CD4-positive, alpha-beta T cell (primary cell): ENCODE results near the gene PAPPA. TPM values are rescaled to one million over a fixed set of nuclear protein-coding genes. Genes with fewer than 3 reads are reported as not detected.

Source experiments
- ATAC-seq: fragments of 200-7000 bp; cut with Tn5 transposase; one replicate; pipeline ENCODE4 v1.10.0; 2022; ENCODE audit warnings: mild to moderate bottlenecking; ENCODE audit not compliant: poor library complexity
- CTCF ChIA-PET: fragments of 350-600 bp; sonication (Branson Sonifier 250); formaldehyde crosslinking; loops from one replicate; lab custom pipeline; 2021; ENCODE audit warnings: antibody characterized with exemption, inconsistent platforms; lab: Charles Lee
- POLR2A ChIA-PET: fragments of 350-600 bp; sonication (Branson Sonifier 250); formaldehyde crosslinking; loops from one replicate; lab custom pipeline; 2021; ENCODE audit warnings: antibody characterized with exemption, inconsistent platforms; lab: Charles Lee
- DNase-seq, 14 experiments: peaks; one replicate each; pipeline ENCODE4 v3.0.0-alpha.2; 2013 to 2020; ENCODE audit warnings: mixed read lengths in 2 of 14
- H3K27ac ChIP-seq, 2 donors: one replicate each; pipeline versions ENCODE4 v1.5.1 to v1.7.0; 2013; ENCODE audit warnings: low read length in 2 of 2, low read depth in 1 of 2, mild to moderate bottlenecking in 1 of 2
- H3K27me3 ChIP-seq, 2 experiments: 1 replicate in 1 of 2; 2 replicates in 1 of 2; pipeline versions ENCODE4 v1.6.1 to v1.7.0; 2013; ENCODE audit warnings: low read length in 2 of 2, control low read depth in 1 of 2, mild to moderate bottlenecking in 1 of 2, moderate library complexity in 1 of 2; ENCODE audit not compliant: insufficient read depth in 2 of 2, control insufficient read depth in 1 of 2
- H3K36me3 ChIP-seq: one replicate; pipeline ENCODE4 v1.6.1; 2013; ENCODE audit warnings: low read length, control low read depth; ENCODE audit not compliant: insufficient read depth
- H3K4me1 ChIP-seq: one replicate; pipeline ENCODE4 v1.6.1; 2013; ENCODE audit warnings: low read length, control low read depth; ENCODE audit not compliant: insufficient read depth
- H3K4me3 ChIP-seq: one replicate; pipeline ENCODE4 v1.5.1; 2013; ENCODE audit warnings: mild to moderate bottlenecking, low read length, moderate library complexity
- H3K9me3 ChIP-seq, 2 experiments: 1 replicate in 1 of 2; 2 replicates in 1 of 2; pipeline versions ENCODE4 v1.6.1 to v1.7.0; 2013; ENCODE audit warnings: low read length in 2 of 2, mild to moderate bottlenecking in 2 of 2, control low read depth in 1 of 2, moderate library complexity in 1 of 2; ENCODE audit not compliant: control insufficient read depth in 1 of 2, insufficient read depth in 1 of 2
- H3K27ac Mint-ChIP-seq: one replicate; pipeline ENCODE4 v1.8.0; 2020; ENCODE audit warnings: mixed read lengths
- H3K27me3 Mint-ChIP-seq: one replicate; pipeline ENCODE4 v1.8.0; 2021; ENCODE audit warnings: mixed read lengths
- H3K36me3 Mint-ChIP-seq: one replicate; pipeline ENCODE4 v1.8.0; 2021; ENCODE audit warnings: low read depth, mixed read lengths
- H3K4me1 Mint-ChIP-seq: one replicate; pipeline ENCODE4 v1.8.0; 2021; ENCODE audit warnings: low read depth, mixed read lengths
- H3K4me3 Mint-ChIP-seq: one replicate; pipeline ENCODE4 v1.8.0; 2020; ENCODE audit warnings: mild to moderate bottlenecking, mixed read lengths
- H3K9me3 Mint-ChIP-seq: one replicate; pipeline ENCODE4 v1.8.0; 2020; ENCODE audit warnings: mixed read lengths
- CTCF ChIP-seq: fragments of 200-600 bp; IDR thresholded peaks from one replicate; pipeline ENCODE4 v1.8.0; 2022; ENCODE audit warnings: antibody characterized with exemption, mild to moderate bottlenecking
- intact Hi-C, 2 experiments: fragments of 100-400 bp; cut with DNase I in 1 of 2; cut with micrococcal nuclease in 1 of 2; formaldehyde crosslinking; loops; one replicate each; pipeline versions ENCODE4 v1.15.1 to v1.9.0; 2023 to 2025; cut with DNase I, micrococcal nuclease
- total RNA-seq, 174 experiments: library from RNA in 2 of 174; stranded (reverse) in 2 of 174; gene quantifications; one replicate each; pipeline ENCODE4 v1.2.3 and lab custom pipeline; 2021 to 2026

PAPPA gene
- total RNA-seq, 2 experiments from 2014 or later = 0.03 TPM; not detected in 1

- intact Hi-C loops = no loop called here
- H3K27me3 ChIP-seq = no peaks in the 10 kb centered on the region
- DNase-seq = no peak
- Mint-ChIP-seq H3K4me1 (no peaks in the 10 kb centered on the region), H3K27me3 (no peaks in the 10 kb centered on the region), H3K36me3 (peaks cover 9% of the 10 kb centered on the region), H3K9me3 (no peaks in the 10 kb centered on the region), H3K27ac (no peak overlapping the region), H3K4me3 (no peak overlapping the region)
- POLR2A ChIA-PET = no interaction called here
- CTCF ChIA-PET = no interaction called here
- H3K4me3 ChIP-seq = no peak overlapping the region
- no peaks in the 10 kb centered on the region for H3K36me3 ChIP-seq
- no peaks in the 10 kb centered on the region for H3K4me1 ChIP-seq
- no peak overlapping the region for H3K27ac ChIP-seq
- no peak for ATAC-seq
- no peaks in the 10 kb centered on the region for H3K9me3 ChIP-seq
- no peak for TF ChIP-seq CTCF
Observed at GRCh38 chr9:116432051-116432450, 278.5 kb downstream of the PAPPA start.

- H3K9me3 Mint-ChIP-seq = no peaks in the 10 kb centered on the region
- peaks cover 0 to 6% of the 10 kb centered on the region in 2 experiments for H3K9me3 ChIP-seq
- peaks cover 19% of the 10 kb centered on the region for H3K36me3 Mint-ChIP-seq
- H3K27me3 ChIP-seq = no peaks in the 10 kb centered on the region
- intact Hi-C loops = no loop called here
- H3K27ac ChIP-seq = no peak overlapping the region
- DNase-seq (no peak), ATAC-seq (no peak)
- H3K4me3 Mint-ChIP-seq = no peak overlapping the region
- no peaks in the 10 kb centered on the region for H3K4me1 ChIP-seq
- ChIA-PET POLR2A (no interaction called here), CTCF (no interaction called here)
- H3K36me3 ChIP-seq = no peaks in the 10 kb centered on the region
- H3K27ac Mint-ChIP-seq = no peak overlapping the region
- no peak overlapping the region for H3K4me3 ChIP-seq
- TF ChIP-seq CTCF = no peak
- H3K4me1 Mint-ChIP-seq = no peaks in the 10 kb centered on the region
- no peaks in the 10 kb centered on the region for H3K27me3 Mint-ChIP-seq
Observed at GRCh38 chr9:116434314-116434713, 280.7 kb downstream of the PAPPA start.

- ChIA-PET POLR2A (no interaction called here), CTCF (no interaction called here)
- Histone ChIP-seq H3K36me3 (no peaks in the 10 kb centered on the region), H3K27ac (no peak overlapping the region), H3K4me3 (no peak overlapping the region), H3K9me3 (peaks cover 0 to 6% of the 10 kb centered on the region in 2 experiments), H3K27me3 (no peaks in the 10 kb centered on the region), H3K4me1 (no peaks in the 10 kb centered on the region)
- H3K9me3 Mint-ChIP-seq = no peaks in the 10 kb centered on the region
- no peaks in the 10 kb centered on the region for H3K4me1 Mint-ChIP-seq
- TF ChIP-seq CTCF = no peak
- intact Hi-C loops = no loop called here
- no peaks in the 10 kb centered on the region for H3K27me3 Mint-ChIP-seq
- no peak overlapping the region for H3K4me3 Mint-ChIP-seq
- H3K27ac Mint-ChIP-seq = no peak overlapping the region
- peaks cover 33% of the 10 kb centered on the region for H3K36me3 Mint-ChIP-seq
- ATAC-seq (no peak), DNase-seq (no peak)
Observed at GRCh38 chr9:116435706-116436105, 282.1 kb downstream of the PAPPA start.
